Fibroblast of lung (primary cell): ENCODE results near the gene SRRM3.

Experiments used
- CTCF ChIP-seq, 2 donors: IDR thresholded peaks in 1 of 2; conservative IDR thresholded peaks in 1 of 2; 1 replicate in 1 of 2; 2 replicates in 1 of 2; pipeline ENCODE4 v1.5.1; 2011 to 2012; ENCODE audit warnings: low read length in 2 of 2, control low read depth in 1 of 2, inconsistent platforms in 1 of 2, low read depth in 1 of 2, mild to moderate bottlenecking in 1 of 2
- EZH2 ChIP-seq: IDR thresholded peaks from 2 replicates; pipeline ENCODE4 v1.5.1; 2012; ENCODE audit warnings: low read length, control low read depth, mild to moderate bottlenecking; ENCODE audit errors: missing control alignments

- TF ChIP-seq CTCF (conservative IDR thresholded peaks at IDR 0.05 in 1 of 2, IDR thresholded peaks at IDR 0.05 in 1 of 2; ENCODE audit: low read depth in 1 of 2, low read length in 2 of 2) (no peak), EZH2 (no peak)
These were observed 45.8 kb upstream of the SRRM3 start for GRCh38 chr7:76155938-76156337.
